Measurements from ENCODE around the gene PLXND1. TPM values are rescaled to one million over a fixed set of nuclear protein-coding genes. Genes with fewer than 3 reads are reported as not detected.

The PLXND1 gene
- total RNA-seq, 2 donors from 2014 or later: 73.1 to 83.2 TPM

GRCh38 chr3:129594409-129594808 is 12.1 kb downstream of the PLXND1 start:
- Mint-ChIP-seq H3K36me3 (ENCODE audit: low read depth) (no peaks in the 10 kb centered on the region), H3K27me3 (ENCODE audit: insufficient read depth) (no peaks in the 10 kb centered on the region), H3K9me3 (no peaks in the 10 kb centered on the region), H3K4me1 (peaks cover 46% of the 10 kb centered on the region), H3K27ac (peak overlapping the region; percentile 80), H3K4me3 (no peak overlapping the region)
- Histone ChIP-seq H3K27ac (ENCODE audit: low read depth, low read length) (no peak overlapping the region), H3K9ac (ENCODE audit: extremely low read depth, low read length, poor library complexity, severe bottlenecking) (no peak overlapping the region), H3K9me3 (ENCODE audit: control insufficient read depth, low read length) (no peaks in the 10 kb centered on the region), H3K4me1 (ENCODE audit: control insufficient read depth, insufficient read depth, low read length) (peaks cover 33% of the 10 kb centered on the region), H3K27me3 (ENCODE audit: control insufficient read depth, insufficient read depth, low read length, poor library complexity, severe bottlenecking) (no peaks in the 10 kb centered on the region), H3K4me3 (ENCODE audit: low read length) (no peak overlapping the region), H3K36me3 (ENCODE audit: control insufficient read depth, insufficient read depth, low read length) (no peaks in the 10 kb centered on the region)
- 66 to 81% methylated on average over 4 to 10 of the region's 10 CpGs for WGBS, 2 experiments (ENCODE audit: insufficient coverage in 1 of 2, insufficient read length in 1 of 2)
- no peak for TF ChIP-seq CTCF (conservative IDR thresholded peaks at IDR 0.05)
- DNase-seq: no peak

- Histone ChIP-seq H3K27me3 (ENCODE audit: control insufficient read depth, insufficient read depth, low read length, poor library complexity, severe bottlenecking) (no peaks in the 10 kb centered on the region), H3K36me3 (ENCODE audit: control insufficient read depth, insufficient read depth, low read length) (no peaks in the 10 kb centered on the region), H3K9me3 (ENCODE audit: control insufficient read depth, low read length) (no peaks in the 10 kb centered on the region), H3K27ac (ENCODE audit: low read depth, low read length) (peak overlapping the region; percentile 3), H3K4me3 (ENCODE audit: low read length) (no peak overlapping the region), H3K9ac (ENCODE audit: extremely low read depth, low read length, poor library complexity, severe bottlenecking) (no peak overlapping the region), H3K4me1 (ENCODE audit: control insufficient read depth, insufficient read depth, low read length) (peaks cover 33% of the 10 kb centered on the region)
- Mint-ChIP-seq H3K4me1 (peaks cover 41% of the 10 kb centered on the region), H3K36me3 (ENCODE audit: low read depth) (no peaks in the 10 kb centered on the region), H3K27me3 (ENCODE audit: insufficient read depth) (no peaks in the 10 kb centered on the region), H3K4me3 (peak overlapping the region; percentile 35), H3K27ac (peak overlapping the region; percentile 80), H3K9me3 (no peaks in the 10 kb centered on the region)
- TF ChIP-seq CTCF (conservative IDR thresholded peaks at IDR 0.05): no peak
- 38 to 40% methylated on average over 18 to 22 of the region's 22 CpGs for WGBS, 2 experiments (ENCODE audit: insufficient coverage in 1 of 2, insufficient read length in 1 of 2)
- peak; percentile 82 for DNase-seq
Measured at GRCh38 chr3:129593595-129594339, 12.7 kb downstream of the PLXND1 start.

- 78 to 83% methylated on average over 7 to 8 of the region's 8 CpGs for WGBS, 2 experiments (ENCODE audit: insufficient coverage in 1 of 2, insufficient read length in 1 of 2)
- Histone ChIP-seq H3K27me3 (ENCODE audit: control insufficient read depth, insufficient read depth, low read length, poor library complexity, severe bottlenecking) (no peaks in the 10 kb centered on the region), H3K27ac (ENCODE audit: low read depth, low read length) (no peak overlapping the region), H3K9ac (ENCODE audit: extremely low read depth, low read length, poor library complexity, severe bottlenecking) (no peak overlapping the region), H3K4me3 (ENCODE audit: low read length) (no peak overlapping the region), H3K4me1 (ENCODE audit: control insufficient read depth, insufficient read depth, low read length) (peaks cover 33% of the 10 kb centered on the region), H3K36me3 (ENCODE audit: control insufficient read depth, insufficient read depth, low read length) (no peaks in the 10 kb centered on the region), H3K9me3 (ENCODE audit: control insufficient read depth, low read length) (no peaks in the 10 kb centered on the region)
- Mint-ChIP-seq H3K36me3 (ENCODE audit: low read depth) (no peaks in the 10 kb centered on the region), H3K4me1 (peaks cover 38% of the 10 kb centered on the region), H3K27me3 (ENCODE audit: insufficient read depth) (no peaks in the 10 kb centered on the region), H3K4me3 (peak overlapping the region; percentile 35), H3K9me3 (no peaks in the 10 kb centered on the region), H3K27ac (peak overlapping the region; percentile 80)
- DNase-seq: peak; percentile 77
- TF ChIP-seq CTCF (conservative IDR thresholded peaks at IDR 0.05): peak; percentile 6
Measured at GRCh38 chr3:129593230-129593594, 13.3 kb downstream of the PLXND1 start.
